WTC11 (cell line): Measurements from ENCODE around the gene TBX2.

Source experiments
- CREB1 ChIP-seq: sonication (generic); formaldehyde crosslinking; IDR thresholded peaks from 2 replicates; pipeline ENCODE4 v1.8.0; 2023; ENCODE audit warnings: mild to moderate bottlenecking, missing genetic modification reagents
- ZBTB21 ChIP-seq: sonication (generic); formaldehyde crosslinking; IDR thresholded peaks from 2 replicates; pipeline ENCODE4 v1.8.1; 2023; ENCODE audit warnings: mild to moderate bottlenecking, missing genetic modification reagents, borderline replicate concordance
- ZNF317 ChIP-seq: sonication (generic); formaldehyde crosslinking; IDR thresholded peaks from 2 replicates; pipeline ENCODE4 v1.8.1; 2023; ENCODE audit warnings: low read depth, mild to moderate bottlenecking, moderate library complexity, missing genetic modification reagents, borderline replicate concordance

GRCh38 chr17:61396586-61397085 lies 3.0 kb upstream of the TBX2 start:
- no peak for TF ChIP-seq ZNF317
- no peak for TF ChIP-seq ZBTB21
- no peak for TF ChIP-seq CREB1 (CRISPR knock-in tag)
